ENCODE results near the gene BCR.
"Not testable (repeated sequence)": the region's sequence is repeated elsewhere in the genome, so short reads cannot be mapped to it uniquely, and the experiment has no call there.

DNA sequence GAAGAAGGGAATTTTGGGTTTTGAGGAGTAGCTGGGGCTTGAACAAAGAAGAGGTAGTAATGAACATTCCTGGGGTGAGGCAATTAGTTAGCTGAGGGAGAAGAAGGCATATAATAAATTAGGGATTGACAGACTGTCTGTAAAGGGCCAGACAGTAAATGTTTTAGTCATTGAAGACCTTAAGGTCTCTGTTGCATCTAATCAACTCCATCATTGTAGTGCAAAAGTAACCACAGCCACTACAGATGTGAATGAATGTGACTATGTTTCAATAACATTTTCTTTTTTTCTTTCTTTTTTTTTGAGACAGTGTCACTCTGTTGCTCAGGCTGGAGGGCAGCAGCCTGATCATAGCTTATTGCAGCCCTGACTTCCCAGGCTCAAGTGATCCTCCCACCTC is 153.5 kb downstream of the BCR start:
- not testable (repeated sequence) for TF ChIP-seq EP300 (IDR thresholded peaks at IDR 0.05; ENCODE audit: low read depth); POLR2A (IDR thresholded peaks at IDR 0.05)

Measured in transverse colon (tissue), 1 donor.